GM12875 (cell line): Measurements from ENCODE around the gene SMCR8.
"Not testable (repeated sequence)": the region's sequence is repeated elsewhere in the genome, so short reads cannot be mapped to it uniquely, and the experiment has no call there.

Source experiments
- H3K4me3 ChIP-seq: one replicate; pipeline ENCODE4 v1.5.1; 2011; ENCODE audit warnings: low read depth, low read length, control low read depth
- TF ChIP-seq, protein P1 (sequence below): IDR thresholded peaks from 2 replicates; pipeline ENCODE4 v1.5.1; 2011; ENCODE audit warnings: low read depth, mild to moderate bottlenecking, control low read depth, inconsistent platforms, low read length, moderate library complexity, borderline replicate concordance; ENCODE audit not compliant: insufficient read depth

The SMCR8 gene

DNA sequence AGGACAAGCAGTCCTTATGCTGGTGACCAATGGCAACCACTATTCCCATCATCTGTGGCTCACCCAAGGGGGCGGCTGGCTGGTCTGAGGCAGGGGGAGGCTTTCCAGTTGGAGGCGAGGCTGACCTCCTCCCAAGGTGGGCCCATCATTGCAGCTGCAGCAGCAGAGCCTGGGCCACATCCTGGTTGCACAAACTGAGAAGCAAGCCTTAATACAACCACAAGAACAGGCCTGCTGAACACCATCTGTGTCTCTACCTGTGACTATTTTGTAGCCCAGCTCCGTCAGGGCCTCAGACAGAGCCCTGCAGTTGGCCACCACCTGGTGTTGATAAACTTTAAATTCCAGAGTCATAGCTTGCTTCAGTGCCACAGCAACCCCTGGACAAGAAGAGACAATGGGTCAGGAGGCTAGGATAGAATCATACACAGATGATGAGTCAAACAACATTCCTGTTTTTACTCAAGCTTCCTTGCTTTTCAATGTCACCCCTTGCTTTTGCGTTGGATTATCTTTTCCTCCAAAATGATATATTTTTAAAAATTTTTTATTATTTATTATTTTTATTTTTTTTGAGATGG lies 17.9 kb downstream of the SMCR8 start:
- H3K4me3 ChIP-seq, result no peak overlapping the region
- TF ChIP-seq, protein P1, sequence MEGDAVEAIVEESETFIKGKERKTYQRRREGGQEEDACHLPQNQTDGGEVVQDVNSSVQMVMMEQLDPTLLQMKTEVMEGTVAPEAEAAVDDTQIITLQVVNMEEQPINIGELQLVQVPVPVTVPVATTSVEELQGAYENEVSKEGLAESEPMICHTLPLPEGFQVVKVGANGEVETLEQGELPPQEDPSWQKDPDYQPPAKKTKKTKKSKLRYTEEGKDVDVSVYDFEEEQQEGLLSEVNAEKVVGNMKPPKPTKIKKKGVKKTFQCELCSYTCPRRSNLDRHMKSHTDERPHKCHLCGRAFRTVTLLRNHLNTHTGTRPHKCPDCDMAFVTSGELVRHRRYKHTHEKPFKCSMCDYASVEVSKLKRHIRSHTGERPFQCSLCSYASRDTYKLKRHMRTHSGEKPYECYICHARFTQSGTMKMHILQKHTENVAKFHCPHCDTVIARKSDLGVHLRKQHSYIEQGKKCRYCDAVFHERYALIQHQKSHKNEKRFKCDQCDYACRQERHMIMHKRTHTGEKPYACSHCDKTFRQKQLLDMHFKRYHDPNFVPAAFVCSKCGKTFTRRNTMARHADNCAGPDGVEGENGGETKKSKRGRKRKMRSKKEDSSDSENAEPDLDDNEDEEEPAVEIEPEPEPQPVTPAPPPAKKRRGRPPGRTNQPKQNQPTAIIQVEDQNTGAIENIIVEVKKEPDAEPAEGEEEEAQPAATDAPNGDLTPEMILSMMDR, result no peak

DNA sequence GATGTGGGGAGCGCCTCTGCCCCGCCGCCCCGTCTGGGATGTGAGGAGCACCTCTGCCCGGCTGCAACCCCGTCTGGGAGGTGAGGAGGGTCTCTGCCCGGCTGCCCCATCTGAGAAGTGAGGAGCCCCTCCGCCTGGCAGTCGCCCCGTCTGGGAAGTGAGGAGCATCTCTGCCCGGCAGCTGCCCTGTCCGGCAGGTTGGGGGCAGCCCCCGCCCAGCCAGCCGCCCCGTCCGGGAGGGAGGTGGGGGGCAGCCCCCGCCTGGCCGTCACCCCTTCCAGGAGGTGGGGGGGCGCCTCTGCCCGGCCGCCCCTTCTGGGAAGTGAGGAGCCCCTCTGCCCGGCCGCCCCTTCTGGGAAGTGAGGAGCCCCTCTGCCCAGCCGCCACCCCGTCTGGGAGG lies 23.1 kb downstream of the SMCR8 start:
- not testable (repeated sequence) for H3K4me3 ChIP-seq

DNA sequence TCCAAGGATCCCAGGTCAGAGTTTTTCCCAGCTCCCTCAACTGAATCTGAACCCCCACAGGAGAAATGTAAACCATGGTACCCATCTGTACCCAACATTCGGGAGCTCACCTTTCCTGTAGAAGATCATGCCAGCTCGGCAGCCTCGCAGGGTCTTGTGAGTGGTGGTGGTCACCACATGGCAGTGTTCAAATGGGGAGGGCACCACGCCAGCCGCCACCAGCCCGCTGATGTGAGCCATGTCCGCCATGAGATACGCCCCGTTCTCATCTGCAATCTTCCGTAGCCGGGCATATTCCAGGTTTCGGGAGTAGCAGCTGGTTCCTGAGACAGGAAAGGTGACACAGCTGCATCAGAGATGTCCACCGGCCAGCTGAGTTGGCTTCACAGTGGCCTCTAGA lies 24.8 kb downstream of the SMCR8 start:
- TF ChIP-seq, protein P1, result no peak
- H3K4me3 ChIP-seq, result no peak overlapping the region

DNA sequence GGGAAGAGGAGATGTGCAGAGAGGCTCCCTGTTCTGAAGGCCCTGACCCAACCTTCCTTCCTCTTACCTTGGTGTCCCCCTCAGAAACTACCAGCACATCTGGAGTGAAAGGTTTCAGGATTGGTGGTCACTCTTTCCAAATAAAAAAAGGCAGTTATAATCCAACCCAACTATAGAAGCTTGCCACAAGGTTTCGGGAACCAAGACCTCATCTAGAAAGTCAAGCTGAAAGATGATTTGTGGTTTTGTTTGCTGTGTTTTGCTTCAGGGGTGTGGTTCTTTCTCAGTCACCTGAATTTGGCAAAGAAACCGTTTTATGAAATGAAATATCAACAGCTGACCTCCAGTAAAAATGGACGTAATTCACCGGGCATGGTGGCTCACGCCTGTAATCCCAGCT lies 28.9 kb downstream of the SMCR8 start:
- no peak overlapping the region for H3K4me3 ChIP-seq
- TF ChIP-seq, protein P1, result no peak

DNA sequence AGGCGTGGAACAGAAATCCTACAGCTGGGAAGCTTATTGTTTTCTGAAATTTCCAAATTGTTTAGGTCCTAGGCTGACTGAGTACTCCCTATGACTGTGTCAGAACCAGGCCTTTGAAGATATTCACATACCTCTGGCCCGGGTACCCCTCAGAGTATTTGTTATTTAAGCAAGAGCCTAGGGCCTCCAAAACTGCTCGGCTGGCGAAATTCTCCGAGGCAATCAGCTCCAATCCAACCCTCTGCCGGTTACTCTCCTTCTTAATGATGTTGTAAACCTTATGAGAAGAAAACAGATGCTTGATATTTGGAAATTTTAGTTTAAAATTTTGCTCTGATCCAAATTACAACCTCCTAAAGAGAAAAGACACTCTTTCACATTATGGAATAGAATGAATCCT lies 38.4 kb downstream of the SMCR8 start:
- no peak overlapping the region for H3K4me3 ChIP-seq
- TF ChIP-seq, protein P1, result no peak

DNA sequence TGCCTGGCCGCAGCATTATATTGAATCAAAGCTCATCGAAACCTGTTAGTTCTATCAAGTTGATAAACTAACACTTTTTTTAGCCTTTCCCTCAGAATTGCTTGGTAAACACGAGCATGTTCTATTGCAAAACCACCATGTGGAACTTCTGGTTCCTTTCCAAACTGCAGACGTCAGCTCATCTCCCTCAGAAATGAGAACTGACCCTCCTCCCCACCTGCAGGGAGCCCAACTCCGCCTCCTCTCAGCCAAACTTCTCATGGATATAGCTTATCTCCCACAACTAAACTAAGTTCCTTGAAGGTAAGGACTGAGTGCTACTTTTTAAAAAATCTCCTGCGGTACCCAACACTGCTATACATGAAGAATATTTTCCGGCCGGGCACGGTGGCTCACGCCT lies 41.5 kb downstream of the SMCR8 start:
- no peak overlapping the region for H3K4me3 ChIP-seq
- TF ChIP-seq, protein P1, result no peak

DNA sequence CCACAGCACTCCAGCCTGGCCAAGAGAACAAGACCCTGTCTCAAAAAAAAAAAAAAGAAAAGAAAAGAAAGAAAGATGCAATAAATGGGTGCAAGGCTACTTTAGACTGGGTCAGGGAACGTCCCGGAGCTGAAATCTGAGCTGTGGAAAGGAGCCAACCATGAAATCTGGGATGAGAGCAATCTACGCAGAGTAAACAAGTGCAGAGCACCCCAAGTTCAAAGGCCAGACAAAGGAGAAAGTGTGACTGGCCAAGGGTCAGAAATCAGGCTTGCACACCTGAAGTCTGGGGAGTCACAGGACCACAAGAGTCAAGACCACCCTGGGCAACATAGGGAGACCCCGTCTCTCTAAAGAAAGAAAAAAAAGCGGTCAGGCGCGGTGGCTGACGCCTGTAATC lies 45.4 kb downstream of the SMCR8 start:
- no peak overlapping the region for H3K4me3 ChIP-seq
- TF ChIP-seq, protein P1, result no peak
